ENCODE results near the gene RIPPLY3.

RIPPLY3 gene

DNA sequence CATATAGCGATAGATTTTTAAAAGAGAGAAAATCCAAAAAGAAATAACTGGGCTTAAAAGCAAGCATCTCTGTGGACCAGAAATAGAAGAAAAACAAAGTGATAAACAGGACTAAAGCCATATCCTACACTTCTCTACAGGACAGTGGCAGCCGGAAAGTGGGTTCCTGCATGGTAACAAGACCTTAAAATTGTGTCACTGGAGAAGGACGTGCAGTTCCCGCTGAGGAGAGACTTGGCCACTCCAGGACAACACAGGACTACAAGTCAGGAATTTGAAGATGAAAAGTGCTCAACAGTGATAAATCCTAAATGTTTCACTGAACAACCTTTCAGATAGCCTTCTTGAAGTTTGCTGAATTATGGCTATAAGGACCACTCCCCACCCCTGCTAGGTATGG, 38.1 kb upstream of the RIPPLY3 start:
- Histone ChIP-seq H3K4me3 (ENCODE audit: low read length) (no peak overlapping the region), H3K36me3 (ENCODE audit: insufficient read depth, low read depth, low read length) (0 out of 2 replicates have a peak, but pooled peaks cover 12% of the 10 kb centered on the region), H3K27ac (ENCODE audit: low read length) (no peak overlapping the region), H3K4me1 (ENCODE audit: insufficient read depth, low read length) (peaks cover 9% of the 10 kb centered on the region), H3K9ac (ENCODE audit: low read depth, low read length) (no peak overlapping the region), H3K27me3 (ENCODE audit: insufficient read depth, low read length) (peaks cover 3% of the 10 kb centered on the region; the same call in 1 of the 2 replicates), H3K9me3 (ENCODE audit: insufficient read depth, low read depth, low read length) (no peaks in the 10 kb centered on the region)

DNA sequence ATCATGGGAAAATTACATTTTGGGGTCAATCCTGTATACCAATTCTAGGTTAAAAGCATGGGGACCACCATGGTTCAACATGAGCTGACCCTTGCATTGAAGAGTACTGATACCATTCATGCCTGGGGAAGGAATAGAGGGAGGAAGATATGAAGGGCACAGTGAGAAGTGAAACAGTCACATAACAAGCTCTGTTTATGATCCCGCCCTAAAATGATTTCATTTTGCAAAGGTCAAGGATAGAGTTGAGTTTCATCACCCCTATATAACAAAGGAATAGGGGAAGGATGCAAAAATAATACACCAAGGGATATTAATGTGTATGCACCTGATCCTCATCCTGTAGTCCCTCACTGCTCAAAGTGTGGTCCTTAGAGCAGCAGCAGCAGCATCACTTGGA, 37.5 kb upstream of the RIPPLY3 start:
- H3K27ac ChIP-seq (ENCODE audit: low read length) = no peak overlapping the region
- H3K36me3 ChIP-seq (ENCODE audit: insufficient read depth, low read depth, low read length) = 0 out of 2 replicates have a peak, but pooled peaks cover 12% of the 10 kb centered on the region
- peaks cover 3% of the 10 kb centered on the region; the same call in 1 of the 2 replicates for H3K27me3 ChIP-seq (ENCODE audit: insufficient read depth, low read length)
- H3K9ac ChIP-seq (ENCODE audit: low read depth, low read length) = no peak overlapping the region
- peaks cover 9% of the 10 kb centered on the region for H3K4me1 ChIP-seq (ENCODE audit: insufficient read depth, low read length)
- no peak overlapping the region for H3K4me3 ChIP-seq (ENCODE audit: low read length)
- H3K9me3 ChIP-seq (ENCODE audit: insufficient read depth, low read depth, low read length) = no peaks in the 10 kb centered on the region

DNA sequence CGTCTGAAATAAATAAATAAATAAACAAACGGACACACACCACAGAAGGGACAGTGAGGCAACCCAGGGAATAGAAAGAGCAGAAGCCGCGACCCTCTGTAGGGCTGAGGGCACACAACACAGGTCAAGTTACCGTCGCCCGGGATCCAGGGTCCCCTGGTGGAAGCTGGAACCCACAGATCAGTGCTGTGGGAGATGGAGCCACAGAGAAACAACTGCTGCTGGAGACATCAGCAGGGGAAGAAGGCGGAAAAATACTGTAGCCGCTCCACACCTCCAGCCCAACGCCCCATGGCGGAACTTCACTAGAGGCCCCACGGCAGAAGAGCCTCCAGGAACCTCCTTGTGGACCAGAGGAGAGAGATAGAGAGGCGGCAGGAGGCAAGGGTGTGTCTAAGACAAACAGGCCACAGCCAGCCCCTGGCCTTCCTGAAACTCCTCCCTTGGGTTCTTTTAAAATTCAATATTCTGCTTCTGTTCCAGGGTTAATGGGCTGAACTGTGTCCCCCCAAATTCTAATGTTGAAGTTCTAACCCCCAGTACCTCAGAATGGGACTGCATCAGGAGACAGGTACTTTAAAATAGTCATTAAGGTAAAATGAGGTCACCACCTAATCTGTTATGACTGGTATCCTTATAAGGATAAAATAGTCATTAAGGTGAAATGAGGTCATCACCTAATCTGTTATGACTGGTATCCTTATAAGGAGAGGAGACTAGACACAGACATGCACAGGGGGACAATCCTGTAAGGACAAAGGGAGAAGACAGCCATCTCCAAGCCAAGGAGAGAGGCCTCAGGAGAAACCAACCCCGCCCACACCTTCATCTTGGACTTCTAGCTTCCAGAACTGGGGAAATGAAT, 32.3 kb upstream of the RIPPLY3 start:
- Histone ChIP-seq H3K36me3 (ENCODE audit: insufficient read depth, low read depth, low read length) (0 out of 2 replicates have a peak, but pooled peaks cover 2% of the 10 kb centered on the region), H3K27me3 (ENCODE audit: insufficient read depth, low read length) (0 out of 2 replicates have a peak, but pooled peaks cover under 1% of the 10 kb centered on the region), H3K27ac (ENCODE audit: low read length) (no peak overlapping the region), H3K4me1 (ENCODE audit: insufficient read depth, low read length) (peaks cover 6% of the 10 kb centered on the region; the same call in 1 of the 2 replicates), H3K9me3 (ENCODE audit: insufficient read depth, low read depth, low read length) (no peaks in the 10 kb centered on the region), H3K4me3 (ENCODE audit: low read length) (no peak overlapping the region), H3K9ac (ENCODE audit: low read depth, low read length) (no peak overlapping the region)

DNA sequence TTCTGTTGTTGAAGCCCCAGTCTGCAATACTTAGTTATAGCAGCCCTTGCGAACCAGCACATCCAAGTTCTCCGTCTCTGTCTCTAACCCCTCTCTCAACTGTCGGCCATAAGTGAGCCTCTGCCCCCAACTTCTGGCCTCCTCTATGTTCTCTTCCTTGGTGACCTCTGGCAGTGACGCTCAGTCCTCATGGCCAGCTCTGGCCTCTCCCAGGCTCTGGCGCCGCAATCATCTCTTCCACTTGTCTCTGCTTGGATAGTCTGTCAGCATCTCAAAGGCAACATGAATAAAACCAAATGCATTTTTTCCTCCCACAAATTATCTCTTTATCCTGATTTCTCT, 31.7 kb upstream of the RIPPLY3 start:
- H3K27ac ChIP-seq (ENCODE audit: low read length) = no peak overlapping the region
- no peak overlapping the region for H3K9ac ChIP-seq (ENCODE audit: low read depth, low read length)
- H3K9me3 ChIP-seq (ENCODE audit: insufficient read depth, low read depth, low read length) = no peaks in the 10 kb centered on the region
- peaks cover 6% of the 10 kb centered on the region; the same call in 1 of the 2 replicates for H3K4me1 ChIP-seq (ENCODE audit: insufficient read depth, low read length)
- no peak overlapping the region for H3K4me3 ChIP-seq (ENCODE audit: low read length)
- peaks cover 6% of the 10 kb centered on the region for H3K27me3 ChIP-seq (ENCODE audit: insufficient read depth, low read length)
- no peaks in the 10 kb centered on the region for H3K36me3 ChIP-seq (ENCODE audit: insufficient read depth, low read depth, low read length)

DNA sequence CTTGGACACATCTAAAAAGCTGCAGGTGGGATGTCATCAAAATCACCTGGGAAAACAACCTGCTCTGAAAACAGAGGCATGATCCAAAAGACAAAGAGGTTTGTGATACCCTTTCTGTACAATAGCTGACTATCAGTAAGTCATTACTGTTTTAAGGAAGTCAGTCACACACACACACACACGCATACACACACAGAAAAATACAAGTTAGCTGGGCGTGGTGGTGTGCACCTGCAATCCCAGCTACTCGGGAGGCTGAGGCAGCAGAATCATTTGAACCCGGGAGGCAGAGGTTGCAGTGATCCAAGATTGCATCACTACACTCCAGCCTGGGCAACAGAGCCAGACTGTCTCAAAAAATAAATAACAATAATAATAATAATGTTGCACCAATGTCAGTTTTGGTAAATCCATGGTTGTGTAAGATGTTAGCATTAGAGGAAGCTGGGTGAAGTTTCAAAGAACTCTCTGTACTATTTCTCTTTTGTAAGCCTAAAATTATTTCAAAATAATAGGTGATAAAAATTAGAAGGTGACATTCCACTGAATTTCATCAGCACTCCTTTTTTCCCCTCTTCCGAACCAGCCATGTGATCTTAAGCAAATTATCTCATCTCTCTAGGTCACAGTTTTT, 30.2 kb upstream of the RIPPLY3 start:
- peaks cover 6% of the 10 kb centered on the region; the same call in 1 of the 2 replicates for H3K4me1 ChIP-seq (ENCODE audit: insufficient read depth, low read length)

DNA sequence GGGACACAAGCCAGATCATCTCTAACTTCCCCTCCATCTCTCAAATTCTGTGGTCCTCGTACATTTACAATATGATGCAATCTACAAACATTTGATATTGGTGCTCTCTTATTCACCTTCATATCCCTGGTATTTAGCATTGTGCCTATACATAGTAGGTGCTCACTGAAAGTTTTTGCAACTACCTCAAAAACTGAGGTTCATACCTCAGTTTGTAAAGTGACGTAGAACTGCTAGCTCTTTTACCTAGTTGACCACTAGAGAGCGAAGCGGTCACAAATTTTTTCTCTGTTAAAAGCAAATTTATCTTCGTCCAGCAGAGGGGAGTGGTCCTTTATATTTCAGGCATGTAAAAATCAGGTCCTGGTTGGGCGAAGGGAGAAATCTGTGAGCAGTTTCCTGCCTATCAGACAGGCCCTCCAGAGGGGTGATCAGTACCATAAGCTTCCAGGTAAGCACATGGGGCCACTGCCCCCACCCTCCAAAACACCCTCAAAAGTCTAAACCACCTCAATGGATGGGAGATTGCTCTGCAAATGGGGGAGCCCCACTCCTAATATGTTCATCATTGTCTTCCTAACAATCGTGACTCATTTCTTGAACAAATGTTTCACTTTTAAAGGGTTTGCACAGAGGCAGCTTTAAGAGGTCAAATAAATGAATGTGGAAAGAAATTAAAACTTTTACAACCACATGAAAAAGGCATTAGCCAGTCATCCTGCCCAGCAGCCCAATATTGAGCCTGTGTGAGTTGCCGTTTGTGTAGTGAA, 29.4 kb upstream of the RIPPLY3 start:
- Histone ChIP-seq H3K36me3 (ENCODE audit: insufficient read depth, low read depth, low read length) (no peaks in the 10 kb centered on the region), H3K9me3 (ENCODE audit: insufficient read depth, low read depth, low read length) (no peaks in the 10 kb centered on the region), H3K27me3 (ENCODE audit: insufficient read depth, low read length) (peaks cover 28% of the 10 kb centered on the region), H3K4me1 (ENCODE audit: insufficient read depth, low read length) (peaks cover 6% of the 10 kb centered on the region; the same call in 1 of the 2 replicates), H3K4me3 (ENCODE audit: low read length) (no peak overlapping the region), H3K27ac (ENCODE audit: low read length) (no peak overlapping the region), H3K9ac (ENCODE audit: low read depth, low read length) (no peak overlapping the region)

More for the DNA sequence above, 30.2 kb upstream of the RIPPLY3 start:
- Histone ChIP-seq H3K9me3 (ENCODE audit: insufficient read depth, low read depth, low read length) (no peaks in the 10 kb centered on the region), H3K27ac (ENCODE audit: low read length) (no peak overlapping the region), H3K9ac (ENCODE audit: low read depth, low read length) (no peak overlapping the region), H3K4me3 (ENCODE audit: low read length) (no peak overlapping the region), H3K36me3 (ENCODE audit: insufficient read depth, low read depth, low read length) (no peaks in the 10 kb centered on the region), H3K27me3 (ENCODE audit: insufficient read depth, low read length) (peaks cover 21% of the 10 kb centered on the region)

DNA sequence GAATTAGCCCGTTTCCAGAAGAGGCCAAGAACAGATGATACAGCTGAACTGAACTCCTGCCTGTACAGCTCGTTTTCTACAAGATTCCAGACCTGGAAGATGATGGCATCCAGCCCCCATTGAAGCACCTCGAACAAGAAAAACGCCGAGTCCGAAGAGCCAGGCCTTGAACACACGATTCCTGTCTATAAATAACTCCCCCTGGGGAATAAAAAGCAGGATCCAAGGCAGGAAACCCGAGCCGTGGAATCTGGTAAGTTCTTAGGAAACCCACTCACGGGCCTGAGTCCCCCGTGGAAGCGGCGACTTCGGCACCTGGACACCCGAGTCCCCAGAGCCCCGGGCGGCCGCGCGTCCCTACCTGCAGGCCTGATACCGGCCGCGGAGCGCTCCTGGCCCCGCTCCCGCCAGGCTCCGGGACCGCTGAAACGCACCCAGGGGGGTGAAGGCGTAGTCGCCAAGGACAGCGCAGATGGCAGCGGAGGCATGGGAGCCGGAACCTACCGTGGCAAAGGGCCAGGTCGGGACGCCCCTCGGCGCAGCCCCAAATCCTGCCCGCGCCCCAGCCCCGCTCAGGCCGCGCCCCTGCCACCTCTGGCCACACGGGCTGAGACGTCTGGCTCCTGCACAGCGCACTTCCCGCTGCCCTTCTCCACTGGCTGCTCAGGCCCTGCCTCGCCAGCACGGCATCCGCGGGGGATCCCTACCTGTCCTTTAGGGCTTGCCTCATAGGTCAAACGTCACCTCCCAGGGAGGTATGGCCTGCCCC, 26.0 kb upstream of the RIPPLY3 start:
- peak overlapping the region; percentile 47; the same call in 1 of the 2 replicates for H3K9ac ChIP-seq (ENCODE audit: low read depth, low read length)
- peaks cover 6% of the 10 kb centered on the region; the same call in 1 of the 2 replicates for H3K4me1 ChIP-seq (ENCODE audit: insufficient read depth, low read length)
- peak overlapping the region; percentile 65 for H3K4me3 ChIP-seq (ENCODE audit: low read length)
- H3K27me3 ChIP-seq (ENCODE audit: insufficient read depth, low read length) = peaks cover 33% of the 10 kb centered on the region
- H3K27ac ChIP-seq (ENCODE audit: low read length) = no peak overlapping the region
- no peaks in the 10 kb centered on the region for H3K36me3 ChIP-seq (ENCODE audit: insufficient read depth, low read depth, low read length)
- no peaks in the 10 kb centered on the region for H3K9me3 ChIP-seq (ENCODE audit: insufficient read depth, low read depth, low read length)

DNA sequence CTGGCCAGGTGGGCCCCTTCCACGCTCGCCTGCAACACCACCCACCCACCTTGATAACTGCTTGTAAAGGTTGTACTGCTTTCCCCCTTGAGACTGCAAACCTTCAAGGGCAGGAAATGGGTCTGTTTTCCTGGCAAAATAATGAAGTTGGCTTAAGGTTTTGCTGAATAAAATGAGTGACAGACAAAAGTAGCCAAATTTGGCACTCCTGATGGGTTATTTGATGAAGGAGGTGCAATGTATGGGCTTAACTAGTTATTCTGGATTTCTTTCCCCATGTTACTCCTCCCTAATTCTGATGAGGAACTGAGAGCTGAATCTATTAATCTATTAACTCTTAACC, 25.5 kb upstream of the RIPPLY3 start:
- H3K36me3 ChIP-seq (ENCODE audit: insufficient read depth, low read depth, low read length) = no peaks in the 10 kb centered on the region
- no peaks in the 10 kb centered on the region for H3K9me3 ChIP-seq (ENCODE audit: insufficient read depth, low read depth, low read length)
- H3K9ac ChIP-seq (ENCODE audit: low read depth, low read length) = no peak overlapping the region; the same call in 1 of the 2 replicates
- peaks cover 33% of the 10 kb centered on the region for H3K27me3 ChIP-seq (ENCODE audit: insufficient read depth, low read length)
- H3K4me1 ChIP-seq (ENCODE audit: insufficient read depth, low read length) = peaks cover 6% of the 10 kb centered on the region; the same call in 1 of the 2 replicates
- H3K27ac ChIP-seq (ENCODE audit: low read length) = no peak overlapping the region
- H3K4me3 ChIP-seq (ENCODE audit: low read length) = peak overlapping the region; percentile 65; the same call in 1 of the 2 replicates

DNA sequence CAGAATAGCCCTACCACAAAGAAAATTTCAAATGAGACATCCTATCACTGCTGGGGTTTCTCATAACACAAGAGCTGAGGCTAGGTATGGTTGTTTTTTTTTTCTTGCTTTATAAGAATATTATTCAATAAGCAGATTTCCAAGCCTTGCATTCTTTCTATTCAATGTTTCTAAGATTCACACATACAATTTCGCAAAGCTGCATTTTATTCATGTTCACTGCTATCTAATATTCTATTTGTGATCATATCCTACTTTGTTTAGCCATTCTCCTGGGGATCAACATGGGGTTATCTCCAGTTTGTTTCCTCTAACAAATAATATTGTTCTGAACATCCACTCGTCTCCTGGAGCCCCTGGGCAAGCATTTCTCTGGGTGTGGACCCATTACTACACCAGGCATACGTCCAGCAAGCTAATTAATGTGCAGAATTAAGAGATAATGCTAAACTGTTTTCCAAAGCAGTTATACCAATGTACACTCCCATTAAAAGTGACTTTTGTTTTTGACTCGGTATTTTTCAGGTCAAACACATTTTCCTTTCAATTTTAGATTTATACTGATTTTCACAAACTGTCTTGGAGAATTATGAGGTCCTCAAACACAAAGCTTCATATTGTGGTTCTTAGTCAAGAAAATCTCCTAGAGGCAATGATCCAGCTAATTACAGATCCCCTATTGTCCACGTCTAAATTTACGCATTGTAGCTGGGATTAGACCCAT, 24.4 kb upstream of the RIPPLY3 start:
- Histone ChIP-seq H3K9ac (ENCODE audit: low read depth, low read length) (no peak overlapping the region), H3K4me3 (ENCODE audit: low read length) (no peak overlapping the region), H3K36me3 (ENCODE audit: insufficient read depth, low read depth, low read length) (no peaks in the 10 kb centered on the region)

DNA sequence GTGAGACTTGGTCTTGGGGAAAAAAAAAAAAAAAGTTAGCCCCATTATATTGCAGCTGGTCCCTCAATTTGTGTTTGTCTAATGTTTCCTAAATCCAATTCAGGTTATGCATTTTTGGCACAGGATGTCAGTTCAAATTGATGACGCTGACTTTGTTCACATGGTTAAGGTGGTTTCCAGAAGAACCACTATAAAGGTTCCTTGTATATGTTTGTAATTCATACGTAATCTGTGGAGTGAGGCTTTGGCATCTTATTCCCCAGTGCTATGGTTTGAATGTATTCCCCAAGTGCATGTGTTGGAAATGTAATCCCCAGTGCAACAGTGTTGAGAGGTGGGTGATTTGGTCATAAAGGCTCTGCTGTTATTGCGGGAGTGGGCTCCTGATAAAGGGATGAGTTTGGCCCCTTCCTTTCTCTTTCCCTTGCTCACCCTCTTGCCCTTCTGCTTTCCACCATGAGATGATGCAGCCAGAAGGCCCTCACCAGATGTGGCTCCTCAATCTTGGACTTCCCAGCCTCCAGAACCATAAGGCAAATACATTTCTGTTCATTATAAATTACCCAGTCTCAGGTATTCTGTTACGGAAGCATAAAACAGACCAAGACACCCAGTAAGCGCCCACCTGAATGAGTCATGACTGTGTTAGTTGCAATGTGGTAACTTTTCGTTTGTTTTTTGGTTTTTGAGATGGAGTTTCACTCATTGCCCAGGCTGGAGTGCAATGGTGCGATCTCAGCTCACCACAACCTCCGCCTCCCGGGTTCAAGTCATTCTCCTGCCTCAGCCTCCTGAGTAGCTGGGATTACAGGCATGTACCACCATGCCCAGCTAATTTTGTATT, 20.5 kb upstream of the RIPPLY3 start:
- H3K9ac ChIP-seq (ENCODE audit: low read depth, low read length) = no peak overlapping the region
- H3K4me3 ChIP-seq (ENCODE audit: low read length) = no peak overlapping the region
- H3K4me1 ChIP-seq (ENCODE audit: insufficient read depth, low read length) = peaks cover 4% of the 10 kb centered on the region; the same call in 1 of the 2 replicates
- H3K9me3 ChIP-seq (ENCODE audit: insufficient read depth, low read depth, low read length) = no peaks in the 10 kb centered on the region
- H3K36me3 ChIP-seq (ENCODE audit: insufficient read depth, low read depth, low read length) = no peaks in the 10 kb centered on the region
- peaks cover 23% of the 10 kb centered on the region for H3K27me3 ChIP-seq (ENCODE audit: insufficient read depth, low read length)
- H3K27ac ChIP-seq (ENCODE audit: low read length) = no peak overlapping the region

More for the DNA sequence above, 24.4 kb upstream of the RIPPLY3 start:
- Histone ChIP-seq H3K27me3 (ENCODE audit: insufficient read depth, low read length) (peaks cover 33% of the 10 kb centered on the region), H3K4me1 (ENCODE audit: insufficient read depth, low read length) (peaks cover 5% of the 10 kb centered on the region; the same call in 1 of the 2 replicates), H3K27ac (ENCODE audit: low read length) (no peak overlapping the region), H3K9me3 (ENCODE audit: insufficient read depth, low read depth, low read length) (no peaks in the 10 kb centered on the region)

Measured in iPS-20b (cell line).